Metanephros (tissue), 2 donors: Measurements from ENCODE around the gene AKAP12. TPM values are rescaled to one million over a fixed set of nuclear protein-coding genes. Genes with fewer than 3 reads are reported as not detected.

Experiments used
- small RNA-seq: library from RNA; depleted of rRNA; stranded (forward); fragments of <200 nt; gene quantifications from one replicate; pipeline ENCODE3, GENCODE V24; 2014; ENCODE audit warnings: low replicate concordance
- total RNA-seq: library from RNA; depleted of rRNA; stranded (reverse); fragments of >200 nt; gene quantifications from one replicate; pipeline ENCODE4 v1.2.3, GENCODE V29; 2014

The AKAP12 gene
- total RNA-seq = 143 TPM

DNA sequence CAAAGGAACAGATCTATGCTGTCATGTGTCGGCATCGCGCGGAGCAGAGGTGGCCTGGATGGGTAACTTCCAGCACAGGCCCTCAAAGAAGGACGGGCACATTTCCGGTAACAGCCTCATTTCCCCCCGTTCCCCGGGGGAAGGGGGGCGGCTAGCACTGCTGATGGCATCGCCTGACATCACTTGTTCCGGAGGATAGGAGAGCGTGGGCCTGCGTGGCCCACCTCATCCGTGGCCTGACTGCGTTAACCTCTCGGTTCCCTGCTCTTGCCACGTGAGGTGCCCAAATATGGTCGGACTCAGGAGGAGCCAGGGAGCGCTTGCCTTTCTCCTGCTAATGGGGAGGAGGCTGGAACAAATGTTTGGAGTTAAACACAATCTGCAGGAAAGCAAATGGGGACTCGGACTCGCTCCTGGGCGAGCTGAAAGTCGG is at the start of gene AKAP12:
TSS of gene AKAP12 (plus strand) at position 365 of the 433 bp plus-strand sequence. CDS start 596 bp downstream, outside the sequence.

DNA sequence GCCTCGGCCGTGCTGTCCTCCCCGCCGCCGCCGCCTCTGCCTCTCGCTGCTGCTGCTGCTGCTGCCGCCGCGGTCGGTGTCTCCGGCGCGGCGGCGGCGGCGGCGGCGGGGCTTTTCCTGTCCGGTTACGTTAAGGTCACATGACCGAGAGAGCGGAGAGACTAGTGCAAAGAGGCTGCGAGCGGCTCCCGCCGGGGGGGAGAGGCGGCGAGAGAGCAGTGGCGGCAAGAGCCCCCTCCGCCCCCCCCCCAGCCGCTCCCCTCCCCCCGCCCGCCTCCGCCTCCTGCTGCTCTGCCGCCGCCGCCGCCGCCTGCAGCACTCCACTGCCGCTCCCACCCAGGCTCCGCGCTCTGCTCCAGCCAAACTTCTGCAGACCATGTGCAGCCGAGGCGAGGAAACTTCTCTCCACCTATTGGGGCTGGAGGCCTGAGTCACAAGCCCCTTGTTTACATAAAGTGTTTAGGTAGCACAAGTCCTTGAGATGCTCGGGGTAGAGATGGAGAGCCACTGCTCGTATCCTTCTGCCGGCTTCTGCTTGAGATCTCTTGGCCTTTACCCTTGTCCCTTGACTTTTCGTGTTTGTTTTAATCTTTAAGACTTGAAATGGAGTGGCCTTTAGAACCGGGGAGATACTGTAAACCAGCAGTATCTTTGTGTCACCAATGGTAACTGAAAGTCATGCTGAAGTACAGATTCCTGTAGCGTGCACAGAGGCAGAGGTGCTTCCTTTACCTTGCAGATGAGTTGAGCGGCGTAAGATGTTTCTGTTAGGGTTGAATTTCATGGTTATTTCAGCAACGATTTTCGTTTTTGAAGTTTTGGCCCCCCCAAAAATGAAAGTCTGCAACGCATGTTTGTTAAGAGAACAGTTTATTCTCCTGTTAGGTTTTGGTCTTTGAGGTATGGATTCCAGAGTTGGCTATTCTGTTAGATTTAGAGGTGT is 152.0 kb downstream of the AKAP12 start, which contains the start of gene ZBTB2:
TSS of gene ZBTB2 (minus strand) at position 89 of the 943 bp plus-strand sequence. CDS start 17,922 bp downstream, outside the sequence.

Small RNAs within 50 kb of the gene (small RNA-seq; reads per million reads assigned to genes)
- gene RF00019 = not detected
- not detected for gene RNU6-1247P
- gene RNU6-300P = not detected
- gene RNY4P20 = 1.2 reads per million, percentile 85 among the genes with 10 or more reads in this experiment

Other genes starting within 250 kb of the AKAP12 start
- gene ZBTB2, start 151.6 kb downstream of the AKAP12 start, total RNA-seq = 9.9 TPM
- gene RMND1, start 212.2 kb downstream of the AKAP12 start, total RNA-seq = 40.8 TPM